Suprapubic skin (tissue), 4 donors: ENCODE data around the gene ITIH4. TPM values are rescaled to one million over a fixed set of nuclear protein-coding genes. Genes with fewer than 3 reads are reported as not detected.

ENCODE experiments used
- DNase-seq, 2 donors: peaks; one replicate each; pipeline ENCODE4 v3.0.0-alpha.2; 2019; ENCODE audit warnings: low spot score in 2 of 2
- H3K27ac ChIP-seq: fragments of 200-600 bp; sonication (generic); one replicate; pipeline ENCODE4 v1.5.1; 2019
- H3K27me3 ChIP-seq: fragments of 200-600 bp; sonication (generic); one replicate; pipeline ENCODE4 v1.5.1; 2019
- H3K36me3 ChIP-seq: fragments of 200-600 bp; sonication (generic); one replicate; pipeline ENCODE4 v1.5.1; 2019
- H3K4me1 ChIP-seq: fragments of 200-600 bp; sonication (generic); one replicate; pipeline ENCODE4 v1.5.1; 2019
- H3K4me3 ChIP-seq: fragments of 200-600 bp; sonication (generic); one replicate; pipeline ENCODE4 v1.5.1; 2019; ENCODE audit warnings: mild to moderate bottlenecking
- H3K9me3 ChIP-seq: fragments of 200-600 bp; sonication (generic); one replicate; pipeline ENCODE4 v1.5.1; 2019
- CTCF ChIP-seq, 2 donors: fragments of 200-600 bp in 1 of 2; fragments of 450-650 bp in 1 of 2; sonication (generic) in 1 of 2; IDR thresholded peaks; one replicate each; pipeline ENCODE4 v1.5.1; 2016 to 2019; ENCODE audit warnings: antibody characterized with exemption in 2 of 2, mild to moderate bottlenecking in 1 of 2, moderate library complexity in 1 of 2
- EP300 ChIP-seq: sonication (generic); formaldehyde crosslinking; IDR thresholded peaks from one replicate; pipeline ENCODE4 v1.6.1; 2017; ENCODE audit warnings: antibody characterized with exemption
- POLR2A ChIP-seq, 2 donors: fragments of 450-650 bp; IDR thresholded peaks; one replicate each; pipeline ENCODE4 v1.6.1; 2017; ENCODE audit warnings: antibody characterized with exemption in 2 of 2, mild to moderate bottlenecking in 2 of 2, moderate library complexity in 2 of 2
- POLR2AphosphoS5 ChIP-seq, 3 donors: sonication (generic); formaldehyde crosslinking; IDR thresholded peaks; one replicate each; pipeline ENCODE4 v1.6.1; 2017; ENCODE audit warnings: antibody characterized with exemption in 3 of 3
- WGBS: methylation state at CpG from one replicate; pipeline ENCODE4 v1.1.5; 2018; 5-methylcytosine and 5-hydroxymethylcytosine counted together
- total RNA-seq, 4 donors: library from RNA; depleted of rRNA; stranded (reverse); fragments of >200 nt; gene quantifications; one replicate each; pipeline ENCODE4 v1.1.0, GENCODE V29; 2016

ITIH4 gene
- total RNA-seq, 4 donors from 2014 or later: 2.1 to 12.2 (median 4.6) TPM

DNA sequence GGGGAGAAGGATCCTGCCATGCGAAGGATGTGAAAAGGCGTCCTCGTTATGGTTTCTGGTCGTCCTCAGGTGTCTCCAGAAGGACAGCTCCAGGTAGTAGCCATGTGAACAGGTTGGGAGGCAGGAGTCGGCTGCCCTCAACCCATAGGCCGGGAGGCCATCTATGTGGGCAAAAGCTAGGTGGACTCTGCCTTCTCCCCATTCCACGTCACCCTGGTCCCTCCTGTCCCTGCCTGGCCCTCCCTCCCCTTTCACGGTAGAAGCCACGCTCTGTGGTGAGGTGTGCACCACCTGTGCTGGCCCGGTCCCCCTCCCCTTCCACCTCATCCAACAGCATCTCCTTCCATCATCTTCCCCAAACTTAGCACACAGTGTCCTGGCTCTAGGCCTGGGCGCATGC, 19.5 kb downstream of the ITIH4 start:
- H3K4me1 ChIP-seq: no peaks in the 10 kb centered on the region
- WGBS: 90% methylated on average over 11 of the region's 11 CpGs
- H3K27ac ChIP-seq: no peak overlapping the region
- no peaks in the 10 kb centered on the region for H3K27me3 ChIP-seq
- H3K4me3 ChIP-seq: no peak overlapping the region
- TF ChIP-seq POLR2A (IDR thresholded peaks at IDR 0.05): no peak
- DNase-seq: no peak
- no peaks in the 10 kb centered on the region for H3K9me3 ChIP-seq
- H3K36me3 ChIP-seq: no peaks in the 10 kb centered on the region

DNA sequence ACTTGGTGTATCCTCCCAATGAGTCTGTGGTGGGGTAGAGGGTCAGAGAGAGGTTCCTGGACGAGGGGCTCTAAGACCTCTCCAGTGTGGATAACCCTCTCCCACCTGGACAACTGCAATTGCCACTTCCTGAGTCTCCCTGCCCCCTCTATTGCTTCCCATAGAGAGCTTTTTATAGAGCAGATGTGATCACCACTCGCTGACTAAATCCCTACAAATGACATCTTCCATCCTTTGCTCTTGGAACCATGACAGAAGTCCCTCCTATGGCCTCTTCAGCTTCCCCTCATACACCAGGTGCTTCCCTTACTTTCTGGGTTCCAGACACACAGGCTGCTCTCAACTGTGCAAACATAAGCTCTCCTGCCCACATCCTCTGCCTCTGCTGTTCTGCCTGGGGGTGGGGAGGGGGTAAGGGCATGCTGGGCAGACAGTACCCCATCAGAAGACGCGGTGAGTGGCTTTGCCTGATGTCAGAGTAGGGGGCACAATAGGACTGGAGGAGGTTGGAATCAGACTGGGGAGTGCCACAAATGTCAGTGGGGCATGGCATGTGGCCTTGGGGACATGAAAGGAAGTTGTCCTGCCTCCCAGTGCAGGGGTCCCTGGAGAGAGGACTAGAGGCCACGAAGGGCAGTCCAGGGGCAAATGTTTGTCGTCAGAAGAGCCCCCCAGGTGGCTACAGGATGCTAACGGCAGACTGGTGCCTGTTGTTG, 20.7 kb downstream of the ITIH4 start:
- Histone ChIP-seq H3K27me3 (no peaks in the 10 kb centered on the region), H3K4me3 (no peak overlapping the region), H3K4me1 (no peaks in the 10 kb centered on the region), H3K27ac (no peak overlapping the region), H3K36me3 (no peaks in the 10 kb centered on the region), H3K9me3 (no peaks in the 10 kb centered on the region)
- WGBS: 73% methylated on average over 6 of the region's 7 CpGs
- TF ChIP-seq EP300 (no peak), CTCF (IDR thresholded peaks at IDR 0.05) (no peak), POLR2AphosphoS5 (IDR thresholded peaks at IDR 0.05) (no peak), POLR2A (IDR thresholded peaks at IDR 0.05) (no peak)
- DNase-seq: no peak

GRCh38 chr3:52809149-52809548, 21.3 kb downstream of the ITIH4 start:
- no peak for DNase-seq
- Histone ChIP-seq H3K4me1 (no peaks in the 10 kb centered on the region), H3K9me3 (no peaks in the 10 kb centered on the region), H3K4me3 (no peak overlapping the region), H3K27me3 (no peaks in the 10 kb centered on the region), H3K27ac (no peak overlapping the region), H3K36me3 (no peaks in the 10 kb centered on the region)
- TF ChIP-seq CTCF (IDR thresholded peaks at IDR 0.05) (no peak), EP300 (no peak), POLR2AphosphoS5 (IDR thresholded peaks at IDR 0.05) (no peak), POLR2A (IDR thresholded peaks at IDR 0.05) (no peak)
- 84% methylated on average over 2 of the region's 2 CpGs for whole genome bisulfite sequencing

DNA sequence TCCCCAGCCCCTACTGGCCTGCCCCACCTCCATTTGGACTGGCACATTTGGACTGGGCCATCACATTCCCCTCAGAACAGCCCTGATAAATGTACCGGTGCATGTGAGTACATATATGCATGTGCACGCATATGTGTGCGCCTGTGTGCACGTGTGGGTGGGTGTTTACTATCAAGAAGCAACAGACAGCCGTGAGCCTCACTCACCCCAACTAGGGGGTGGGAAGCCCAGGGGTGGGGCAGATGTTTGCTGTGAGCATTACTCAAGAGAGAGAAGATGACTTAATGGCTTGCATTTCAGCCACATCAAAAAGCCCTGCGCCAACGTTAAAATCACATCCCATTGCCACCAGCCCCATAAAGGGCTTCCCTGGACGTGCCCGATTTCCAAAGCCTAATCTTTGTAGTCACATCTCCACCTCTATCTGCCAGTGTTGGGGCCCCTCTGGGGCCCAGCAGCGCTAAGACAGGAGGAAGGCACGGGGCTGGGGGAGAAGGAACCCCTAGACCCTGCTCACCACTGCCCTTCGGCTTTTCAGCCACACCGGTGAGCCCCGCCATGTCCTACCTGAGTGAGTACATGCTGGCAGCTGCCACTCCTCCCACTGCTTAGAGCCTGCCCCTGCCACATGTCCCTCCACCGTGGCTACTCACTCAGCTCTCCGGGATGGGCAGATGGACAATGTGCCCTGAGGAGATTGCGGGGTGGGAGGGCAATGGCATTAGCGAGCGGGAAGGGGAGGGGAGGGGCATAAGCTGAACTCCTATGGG, 25.0 kb downstream of the ITIH4 start:
- no peaks in the 10 kb centered on the region for H3K36me3 ChIP-seq
- no peaks in the 10 kb centered on the region for H3K27me3 ChIP-seq
- H3K4me3 ChIP-seq: no peak overlapping the region
- WGBS: 75% methylated on average over 18 of the region's 19 CpGs
- no peak for DNase-seq
- H3K9me3 ChIP-seq: no peaks in the 10 kb centered on the region
- H3K27ac ChIP-seq: no peak overlapping the region
- H3K4me1 ChIP-seq: no peaks in the 10 kb centered on the region
- TF ChIP-seq POLR2AphosphoS5 (IDR thresholded peaks at IDR 0.05) (no peak), POLR2A (IDR thresholded peaks at IDR 0.05) (no peak)

GRCh38 chr3:52801839-52802238, 28.6 kb downstream of the ITIH4 start:
- Histone ChIP-seq H3K27ac (no peak overlapping the region), H3K4me1 (no peaks in the 10 kb centered on the region), H3K4me3 (no peak overlapping the region), H3K9me3 (no peaks in the 10 kb centered on the region), H3K36me3 (no peaks in the 10 kb centered on the region), H3K27me3 (no peaks in the 10 kb centered on the region)
- DNase-seq: no peak
- no peak for TF ChIP-seq EP300
- no peak for TF ChIP-seq POLR2A (IDR thresholded peaks at IDR 0.05)
- TF ChIP-seq POLR2AphosphoS5 (IDR thresholded peaks at IDR 0.05): no peak
- no peak for TF ChIP-seq CTCF (IDR thresholded peaks at IDR 0.05)
- WGBS: 50% methylated on average over 5 of the region's 5 CpGs

- Histone ChIP-seq H3K9me3 (no peaks in the 10 kb centered on the region), H3K27ac (no peak overlapping the region), H3K27me3 (no peaks in the 10 kb centered on the region), H3K36me3 (no peaks in the 10 kb centered on the region), H3K4me1 (no peaks in the 10 kb centered on the region), H3K4me3 (no peak overlapping the region)
- no peak for TF ChIP-seq POLR2AphosphoS5 (IDR thresholded peaks at IDR 0.05)
- TF ChIP-seq POLR2A (IDR thresholded peaks at IDR 0.05): no peak
- no peak for TF ChIP-seq EP300
- no peak for TF ChIP-seq CTCF (IDR thresholded peaks at IDR 0.05)
- WGBS: 67% methylated on average over 7 of the region's 7 CpGs
- no peak for DNase-seq
These were observed 30.4 kb downstream of the ITIH4 start for GRCh38 chr3:52800079-52800478.
